Measurements from ENCODE around the gene RORB.

DNA sequence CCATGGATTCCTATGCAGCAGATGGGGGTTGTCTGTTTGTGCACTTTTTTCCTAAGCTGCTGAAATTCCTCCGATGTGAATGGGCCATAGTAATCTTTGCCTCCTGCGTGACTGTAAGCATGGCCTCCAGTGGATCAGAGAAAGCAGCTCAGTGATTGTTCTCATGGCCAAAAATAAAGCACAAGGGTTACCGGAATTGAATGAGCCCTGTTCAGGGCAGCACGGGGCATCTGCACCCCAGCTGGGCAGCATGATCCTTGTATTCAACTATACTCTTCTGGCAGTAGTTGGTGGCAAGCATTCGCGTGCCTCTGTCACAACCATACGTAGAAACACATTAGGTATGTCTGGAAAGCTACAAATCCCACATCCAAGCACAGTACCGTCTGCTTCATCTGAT lies 193.9 kb downstream of the RORB start:
- TF ChIP-seq, protein P1, sequence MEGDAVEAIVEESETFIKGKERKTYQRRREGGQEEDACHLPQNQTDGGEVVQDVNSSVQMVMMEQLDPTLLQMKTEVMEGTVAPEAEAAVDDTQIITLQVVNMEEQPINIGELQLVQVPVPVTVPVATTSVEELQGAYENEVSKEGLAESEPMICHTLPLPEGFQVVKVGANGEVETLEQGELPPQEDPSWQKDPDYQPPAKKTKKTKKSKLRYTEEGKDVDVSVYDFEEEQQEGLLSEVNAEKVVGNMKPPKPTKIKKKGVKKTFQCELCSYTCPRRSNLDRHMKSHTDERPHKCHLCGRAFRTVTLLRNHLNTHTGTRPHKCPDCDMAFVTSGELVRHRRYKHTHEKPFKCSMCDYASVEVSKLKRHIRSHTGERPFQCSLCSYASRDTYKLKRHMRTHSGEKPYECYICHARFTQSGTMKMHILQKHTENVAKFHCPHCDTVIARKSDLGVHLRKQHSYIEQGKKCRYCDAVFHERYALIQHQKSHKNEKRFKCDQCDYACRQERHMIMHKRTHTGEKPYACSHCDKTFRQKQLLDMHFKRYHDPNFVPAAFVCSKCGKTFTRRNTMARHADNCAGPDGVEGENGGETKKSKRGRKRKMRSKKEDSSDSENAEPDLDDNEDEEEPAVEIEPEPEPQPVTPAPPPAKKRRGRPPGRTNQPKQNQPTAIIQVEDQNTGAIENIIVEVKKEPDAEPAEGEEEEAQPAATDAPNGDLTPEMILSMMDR (IDR thresholded peaks at IDR 0.05): no peak
- TF ChIP-seq POLR2A (IDR thresholded peaks at IDR 0.05): no peak

Measured in Peyer's patch (tissue), 4 donors.